ENCODE data around the gene SUSD1. TPM values are rescaled to one million over a fixed set of nuclear protein-coding genes. Genes with fewer than 3 reads are reported as not detected.

SUSD1 gene
- total and polyA plus RNA-seq, 2 of the 13 experiments (the other 11 are each of a cell fraction or from before 2014, with no cell fraction given): 25.9 to 32.3 TPM

GRCh38 chr9:112081918-112082729, 93.0 kb downstream of the SUSD1 start:
- H3K27me3 ChIP-seq (ENCODE audit: control insufficient read depth in 1 of 2, insufficient read depth in 2 of 2, low read length in 2 of 2): no peaks in the 10 kb centered on the region
- TF ChIP-seq SMARCC2 (IDR thresholded peaks at IDR 0.05): no peak
- no peak for TF ChIP-seq SRF (IDR thresholded peaks at IDR 0.05; ENCODE audit: low read depth, low read length)
- TF ChIP-seq ZNF224 (CRISPR knock-in tag; IDR thresholded peaks at IDR 0.05): no peak
- TF ChIP-seq ELK4 (CRISPR knock-in tag; IDR thresholded peaks at IDR 0.05; ENCODE audit: borderline replicate concordance): no peak
- no peak for TF ChIP-seq KAT8 (CRISPR knock-in tag; IDR thresholded peaks at IDR 0.05)
- TF ChIP-seq HNRNPL (IDR thresholded peaks at IDR 0.05; ENCODE audit: low read depth, low read length): no peak
- no peak for TF ChIP-seq ZNF160 (CRISPR knock-in tag; IDR thresholded peaks at IDR 0.05)
- TF ChIP-seq ZSCAN29 (CRISPR knock-in tag; conservative IDR thresholded peaks at IDR 0.05): no peak
- TF ChIP-seq AHR (CRISPR knock-in tag; IDR thresholded peaks at IDR 0.05): no peak
- no peak for TF ChIP-seq GATAD1 (CRISPR knock-in tag; IDR thresholded peaks at IDR 0.05)
- TF ChIP-seq KDM2A (CRISPR knock-in tag; IDR thresholded peaks at IDR 0.05; ENCODE audit: borderline replicate concordance, low read depth): no peak
- no peak for TF ChIP-seq KLF16 (CRISPR knock-in tag; IDR thresholded peaks at IDR 0.05)
- TF ChIP-seq MYPOP (CRISPR knock-in tag; IDR thresholded peaks at IDR 0.05): no peak
- TF ChIP-seq GZF1 (CRISPR knock-in tag; IDR thresholded peaks at IDR 0.05): no peak
- H3K79me2 ChIP-seq (ENCODE audit: insufficient read depth, low read length): no peaks in the 10 kb centered on the region
- no peak overlapping the region for H3K9ac ChIP-seq (ENCODE audit: insufficient read depth, low read depth, low read length)
- no peak overlapping the region for H3K4me3 ChIP-seq (replicated peaks in 1 of 3; ENCODE audit: insufficient read depth in 1 of 3, low read depth in 2 of 3, low read length in 3 of 3)
- ChIA-PET CTCF (ENCODE audit: low intra/inter-chr PET ratio, low total read pairs) (no interaction called here), POLR2A (no interaction called here)
- DNase-seq (ENCODE audit: low spot score) (no peak), FAIRE-seq (no peak), ATAC-seq (no peak)
- intact Hi-C loops (cut with micrococcal nuclease; ENCODE audit: unreplicated experiment): no loop called here
- H3K36me3 ChIP-seq (replicated peaks in 1 of 2; ENCODE audit: control insufficient read depth in 1 of 2, insufficient read depth in 2 of 2, low read length in 2 of 2): peaks cover 0 to 31% of the 10 kb centered on the region in 2 experiments; a peak in 4 of 5 replicates
- H4K20me1 ChIP-seq (ENCODE audit: insufficient read depth, low read length): no peaks in the 10 kb centered on the region
- BruUV-seq (replicated peaks): no TSS peak
- H3K4me2 ChIP-seq (ENCODE audit: low read depth, low read length): no peak overlapping the region
- no peaks in the 10 kb centered on the region for H3K9me3 ChIP-seq (ENCODE audit: low read length)
- no peak overlapping the region for H3K27ac ChIP-seq (ENCODE audit: extremely low read length, insufficient read depth, low read length)
- no peak overlapping the region for H2AFZ ChIP-seq (ENCODE audit: low read length)
- no peaks in the 10 kb centered on the region for H3K4me1 ChIP-seq (ENCODE audit: insufficient read depth, low read length)
- in situ Hi-C loops (cut with HindIII; ENCODE audit: extremely low pct_ligation_motif_present, low pct_unique_long_range_greater_than_20kb): loop anchor here (25.0 kb wide), 1 partner anchor 630 kb away; the partner anchor contains the start of gene INIP
- WGBS (ENCODE audit: low lambda C conversion rate): 95% methylated on average over 7 of the region's 7 CpGs

Measured in HepG2 (cell line).